ENCODE data around the gene MMP28. TPM values are rescaled to one million over a fixed set of nuclear protein-coding genes. Genes with fewer than 3 reads are reported as not detected.

The MMP28 gene
- total and polyA plus RNA-seq, 10 of the 15 experiments (the other 5 are each of a cell fraction or from before 2014, with no cell fraction given): not detected

- H3K36me3 ChIP-seq (ENCODE audit: control insufficient read depth in 2 of 2, insufficient read depth in 2 of 2, low read length in 1 of 2): no peaks in the 10 kb centered on the region
- no peaks in the 10 kb centered on the region for H3K79me2 ChIP-seq (ENCODE audit: control insufficient read depth, insufficient read depth, low read length)
- H3K4me1 ChIP-seq (ENCODE audit: control insufficient read depth, insufficient read depth, low read length): no peaks in the 10 kb centered on the region
- in situ Hi-C loops (cut with MboI) (loop anchor here (5.0 to 10.0 kb wide), 3 partner anchors 142 to 584 kb away; no protein-coding TSS in a partner anchor), intact Hi-C loops (cut with micrococcal nuclease; ENCODE audit: unreplicated experiment) (loop anchor here (5.0 to 10.0 kb wide), 2 partner anchors 192 to 1324 kb away; no protein-coding TSS in a partner anchor)
- SMC1A ChIA-PET (ENCODE audit: uncharacterized antibody, unreplicated experiment): interaction anchor here (0.9 to 2.6 kb wide), 3 partner anchors 105 to 211 kb away, joined by 3 to 33 read pairs (median 3); partner anchors contain the start of gene SLFN12L
- DNase-seq (ENCODE audit: low read depth, low spot score) (no peak), ATAC-seq (no peak), FAIRE-seq (no peak)
- CTCF ChIA-PET: interaction anchor here (1.1 to 6.0 kb wide), 10 partner anchors 12 to 579 kb away, joined by 3 to 116 read pairs (median 6); partner anchors contain the start of genes C17orf50 and RASL10B
- no peaks in the 10 kb centered on the region for H4K20me1 ChIP-seq (ENCODE audit: control insufficient read depth, insufficient read depth)
- no peak overlapping the region for H3K4me3 ChIP-seq
- 63% methylated on average over 6 of the region's 6 CpGs for WGBS (ENCODE audit: insufficient coverage, insufficient replicate concordance, low lambda C conversion rate, missing lambda C conversion rate)
- no peak overlapping the region for H3K4me2 ChIP-seq (ENCODE audit: control insufficient read depth, insufficient read depth)
- TF ChIP-seq FOXM1 (IDR thresholded peaks at IDR 0.05; ENCODE audit: low read depth, low read length) (no peak), BHLHE40 (IDR thresholded peaks at IDR 0.05; ENCODE audit: borderline replicate concordance in 1 of 2, low read depth in 2 of 2, low read length in 1 of 2) (peak in 1 of 2 experiments; percentile 30; a peak in 1 of 4 replicates), RB1 (IDR thresholded peaks at IDR 0.05; ENCODE audit: borderline replicate concordance) (no peak), EED (IDR thresholded peaks at IDR 0.05; ENCODE audit: low read depth) (no peak)
- no peak overlapping the region for H3K27ac ChIP-seq (ENCODE audit: control insufficient read depth, insufficient read depth)
- no peak overlapping the region for H2AFZ ChIP-seq (ENCODE audit: control insufficient read depth, low read depth, low read length)
- POLR2A ChIA-PET: no interaction called here
- no peak overlapping the region for H3K9ac ChIP-seq (ENCODE audit: control insufficient read depth, insufficient read depth, low read length)
- peaks cover 2 to 6% of the 10 kb centered on the region in 2 experiments; a peak in 3 of 4 replicates for H3K27me3 ChIP-seq (replicated peaks in 1 of 2; ENCODE audit: control insufficient read depth in 2 of 2, insufficient read depth in 2 of 2, low read length in 1 of 2)
- H3K9me3 ChIP-seq (replicated peaks; ENCODE audit: control insufficient read depth, insufficient read depth, low read length): no peaks in the 10 kb centered on the region
- RAD21 ChIA-PET (ENCODE audit: unreplicated experiment): interaction anchor here (4.5 kb wide), 1 partner anchor 136 kb away, joined by 55 read pairs; no protein-coding TSS in a partner anchor
- BruUV-seq (replicated peaks): no TSS peak
These were observed 46.5 kb downstream of the MMP28 start for GRCh38 chr17:35748979-35749378.

- Histone ChIP-seq H3K27ac (ENCODE audit: control insufficient read depth, insufficient read depth) (no peak overlapping the region), H2AFZ (ENCODE audit: control insufficient read depth, low read depth, low read length) (no peak overlapping the region), H3K9me3 (replicated peaks; ENCODE audit: control insufficient read depth, insufficient read depth, low read length) (no peaks in the 10 kb centered on the region), H3K4me3 (no peak overlapping the region), H4K20me1 (ENCODE audit: control insufficient read depth, insufficient read depth) (no peaks in the 10 kb centered on the region), H3K36me3 (ENCODE audit: control insufficient read depth in 2 of 2, insufficient read depth in 2 of 2, low read length in 1 of 2) (no peaks in the 10 kb centered on the region), H3K4me2 (ENCODE audit: control insufficient read depth, insufficient read depth) (no peak overlapping the region), H3K79me2 (ENCODE audit: control insufficient read depth, insufficient read depth, low read length) (no peaks in the 10 kb centered on the region), H3K27me3 (replicated peaks in 1 of 2; ENCODE audit: control insufficient read depth in 2 of 2, insufficient read depth in 2 of 2, low read length in 1 of 2) (peaks cover 2 to 6% of the 10 kb centered on the region in 2 experiments; a peak in 3 of 4 replicates), H3K4me1 (ENCODE audit: control insufficient read depth, insufficient read depth, low read length) (no peaks in the 10 kb centered on the region), H3K9ac (ENCODE audit: control insufficient read depth, insufficient read depth, low read length) (no peak overlapping the region)
- intact Hi-C loops (cut with micrococcal nuclease; ENCODE audit: unreplicated experiment): loop anchor here (5.0 to 10.0 kb wide), 2 partner anchors 191 to 1324 kb away; no protein-coding TSS in a partner anchor
- POLR2A ChIA-PET: no interaction called here
- 1% methylated on average over 4 of the region's 4 CpGs for WGBS (ENCODE audit: insufficient coverage, insufficient replicate concordance, low lambda C conversion rate, missing lambda C conversion rate)
- RAD21 ChIA-PET (ENCODE audit: unreplicated experiment): interaction anchor here (1.7 to 4.5 kb wide), 3 partner anchors 60 to 140 kb away, joined by 4 to 55 read pairs (median 8); partner anchors contain the start of gene TAF15
- no peak; the same call in 2 of the 3 replicates for ATAC-seq
- no peak for FAIRE-seq
- SMC1A ChIA-PET (ENCODE audit: uncharacterized antibody, unreplicated experiment): interaction anchor here (1.0 to 2.6 kb wide), 3 partner anchors 136 to 210 kb away, joined by 3 to 33 read pairs (median 3); partner anchors contain the start of gene SLFN12L
- CTCF ChIA-PET: interaction anchor here (0.9 to 6.0 kb wide), 15 partner anchors 9 to 578 kb away, joined by 3 to 116 read pairs (median 6); partner anchors contain the start of genes C17orf50 and RASL10B
- in situ Hi-C loops (cut with MboI): loop anchor here (5.0 to 10.0 kb wide), 3 partner anchors 141 to 584 kb away; no protein-coding TSS in a partner anchor
- no peak for DNase-seq (ENCODE audit: low read depth, low spot score)
- no TSS peak for BruUV-seq (replicated peaks)
- TF ChIP-seq EGR1 (IDR thresholded peaks at IDR 0.05; ENCODE audit: borderline replicate concordance in 1 of 2, low read depth in 2 of 2, low read length in 2 of 2): no peak
- no peak for TF ChIP-seq USF2 (IDR thresholded peaks at IDR 0.05; ENCODE audit: borderline replicate concordance, low read depth, low read length)
- TF ChIP-seq ZBTB40 (IDR thresholded peaks at IDR 0.05; ENCODE audit: borderline replicate concordance): no peak
- TF ChIP-seq IRF3 (IDR thresholded peaks at IDR 0.05): no peak
These were observed 47.0 kb downstream of the MMP28 start for GRCh38 chr17:35748341-35748841.
